Suprapubic skin (tissue), 4 donors: Measurements from ENCODE around the gene ANK2. TPM values are rescaled to one million over a fixed set of nuclear protein-coding genes. Genes with fewer than 3 reads are reported as not detected.

Experiments used
- DNase-seq, 2 donors: peaks; one replicate each; pipeline ENCODE4 v3.0.0-alpha.2; 2019; ENCODE audit warnings: low spot score in 2 of 2
- H3K27ac ChIP-seq: fragments of 200-600 bp; sonication (generic); one replicate; pipeline ENCODE4 v1.5.1; 2019
- H3K27me3 ChIP-seq: fragments of 200-600 bp; sonication (generic); one replicate; pipeline ENCODE4 v1.5.1; 2019
- H3K36me3 ChIP-seq: fragments of 200-600 bp; sonication (generic); one replicate; pipeline ENCODE4 v1.5.1; 2019
- H3K4me1 ChIP-seq: fragments of 200-600 bp; sonication (generic); one replicate; pipeline ENCODE4 v1.5.1; 2019
- H3K4me3 ChIP-seq: fragments of 200-600 bp; sonication (generic); one replicate; pipeline ENCODE4 v1.5.1; 2019; ENCODE audit warnings: mild to moderate bottlenecking
- H3K9me3 ChIP-seq: fragments of 200-600 bp; sonication (generic); one replicate; pipeline ENCODE4 v1.5.1; 2019
- CTCF ChIP-seq, 2 donors: fragments of 200-600 bp in 1 of 2; fragments of 450-650 bp in 1 of 2; sonication (generic) in 1 of 2; IDR thresholded peaks; one replicate each; pipeline ENCODE4 v1.5.1; 2016 to 2019; ENCODE audit warnings: antibody characterized with exemption in 2 of 2, mild to moderate bottlenecking in 1 of 2, moderate library complexity in 1 of 2
- EP300 ChIP-seq: sonication (generic); formaldehyde crosslinking; IDR thresholded peaks from one replicate; pipeline ENCODE4 v1.6.1; 2017; ENCODE audit warnings: antibody characterized with exemption
- POLR2A ChIP-seq, 2 donors: fragments of 450-650 bp; IDR thresholded peaks; one replicate each; pipeline ENCODE4 v1.6.1; 2017; ENCODE audit warnings: antibody characterized with exemption in 2 of 2, mild to moderate bottlenecking in 2 of 2, moderate library complexity in 2 of 2
- POLR2AphosphoS5 ChIP-seq, 3 donors: sonication (generic); formaldehyde crosslinking; IDR thresholded peaks; one replicate each; pipeline ENCODE4 v1.6.1; 2017; ENCODE audit warnings: antibody characterized with exemption in 3 of 3
- WGBS: methylation state at CpG from one replicate; pipeline ENCODE4 v1.1.5; 2018; 5-methylcytosine and 5-hydroxymethylcytosine counted together
- total RNA-seq, 4 donors: library from RNA; depleted of rRNA; stranded (reverse); fragments of >200 nt; gene quantifications; one replicate each; pipeline ENCODE4 v1.1.0, GENCODE V29; 2016

Gene ANK2
- total RNA-seq, 4 donors from 2014 or later: 7.7 to 15.2 (median 11.2) TPM

- Histone ChIP-seq H3K27me3 (no peaks in the 10 kb centered on the region), H3K4me1 (peaks cover 4% of the 10 kb centered on the region), H3K27ac (no peak overlapping the region), H3K4me3 (no peak overlapping the region), H3K36me3 (no peaks in the 10 kb centered on the region), H3K9me3 (no peaks in the 10 kb centered on the region)
- no peak for DNase-seq
- whole genome bisulfite sequencing: 23% methylated on average over 4 of the region's 4 CpGs
- TF ChIP-seq POLR2A (IDR thresholded peaks at IDR 0.05) (no peak), CTCF (IDR thresholded peaks at IDR 0.05) (no peak), EP300 (no peak), POLR2AphosphoS5 (IDR thresholded peaks at IDR 0.05) (no peak)
These were observed 362.1 kb downstream of the ANK2 start for GRCh38 chr4:113411496-113411938.

GRCh38 chr4:113419631-113420030, 370.2 kb downstream of the ANK2 start:
- no peak for TF ChIP-seq POLR2AphosphoS5 (IDR thresholded peaks at IDR 0.05)
- no peak for TF ChIP-seq CTCF (IDR thresholded peaks at IDR 0.05)
- no peak for TF ChIP-seq EP300
- TF ChIP-seq POLR2A (IDR thresholded peaks at IDR 0.05): no peak
- 91% methylated on average over 2 of the region's 2 CpGs for WGBS
- no peak for DNase-seq

GRCh38 chr4:113420938-113421337, 371.5 kb downstream of the ANK2 start:
- H3K4me3 ChIP-seq: no peak overlapping the region
- no peak for DNase-seq
- TF ChIP-seq EP300: no peak
- TF ChIP-seq POLR2A (IDR thresholded peaks at IDR 0.05): no peak
- no peak for TF ChIP-seq CTCF (IDR thresholded peaks at IDR 0.05)
- no peak for TF ChIP-seq POLR2AphosphoS5 (IDR thresholded peaks at IDR 0.05)

More at GRCh38 chr4:113419631-113420030, 370.2 kb downstream of the ANK2 start:
- no peaks in the 10 kb centered on the region for H3K27me3 ChIP-seq
- H3K9me3 ChIP-seq: no peaks in the 10 kb centered on the region
- no peaks in the 10 kb centered on the region for H3K36me3 ChIP-seq
- no peaks in the 10 kb centered on the region for H3K4me1 ChIP-seq
- no peak overlapping the region for H3K27ac ChIP-seq
- no peak overlapping the region for H3K4me3 ChIP-seq

GRCh38 chr4:113423631-113424030, 374.2 kb downstream of the ANK2 start:
- Histone ChIP-seq H3K9me3 (no peaks in the 10 kb centered on the region), H3K36me3 (no peaks in the 10 kb centered on the region), H3K27ac (no peak overlapping the region), H3K27me3 (no peaks in the 10 kb centered on the region), H3K4me3 (no peak overlapping the region), H3K4me1 (no peaks in the 10 kb centered on the region)
- DNase-seq: no peak
- 73% methylated on average over 1 of the region's 1 CpG for WGBS
- TF ChIP-seq CTCF (IDR thresholded peaks at IDR 0.05) (no peak), EP300 (no peak), POLR2A (IDR thresholded peaks at IDR 0.05) (no peak), POLR2AphosphoS5 (IDR thresholded peaks at IDR 0.05) (no peak)

More at GRCh38 chr4:113420938-113421337, 371.5 kb downstream of the ANK2 start:
- no peaks in the 10 kb centered on the region for H3K9me3 ChIP-seq
- no peak overlapping the region for H3K27ac ChIP-seq
- no peaks in the 10 kb centered on the region for H3K4me1 ChIP-seq
- no peaks in the 10 kb centered on the region for H3K27me3 ChIP-seq
- H3K36me3 ChIP-seq: no peaks in the 10 kb centered on the region

- WGBS: 96% methylated on average over 1 of the region's 1 CpG
- no peak overlapping the region for H3K4me3 ChIP-seq
- no peak overlapping the region for H3K27ac ChIP-seq
- no peaks in the 10 kb centered on the region for H3K27me3 ChIP-seq
- H3K4me1 ChIP-seq: peaks cover 31% of the 10 kb centered on the region
- no peak for DNase-seq
- H3K36me3 ChIP-seq: no peaks in the 10 kb centered on the region
- no peaks in the 10 kb centered on the region for H3K9me3 ChIP-seq
- TF ChIP-seq CTCF (IDR thresholded peaks at IDR 0.05) (no peak), POLR2A (IDR thresholded peaks at IDR 0.05) (no peak), POLR2AphosphoS5 (IDR thresholded peaks at IDR 0.05) (no peak), EP300 (no peak)
These were observed 383.7 kb downstream of the ANK2 start for GRCh38 chr4:113433116-113433515.
